ENCODE results near the gene MAN2A2. TPM values are rescaled to one million over a fixed set of nuclear protein-coding genes. Genes with fewer than 3 reads are reported as not detected.

Gene MAN2A2
- total RNA-seq, 4 donors from 2014 or later: 32.9 to 90.3 (median 66.4) TPM

DNA sequence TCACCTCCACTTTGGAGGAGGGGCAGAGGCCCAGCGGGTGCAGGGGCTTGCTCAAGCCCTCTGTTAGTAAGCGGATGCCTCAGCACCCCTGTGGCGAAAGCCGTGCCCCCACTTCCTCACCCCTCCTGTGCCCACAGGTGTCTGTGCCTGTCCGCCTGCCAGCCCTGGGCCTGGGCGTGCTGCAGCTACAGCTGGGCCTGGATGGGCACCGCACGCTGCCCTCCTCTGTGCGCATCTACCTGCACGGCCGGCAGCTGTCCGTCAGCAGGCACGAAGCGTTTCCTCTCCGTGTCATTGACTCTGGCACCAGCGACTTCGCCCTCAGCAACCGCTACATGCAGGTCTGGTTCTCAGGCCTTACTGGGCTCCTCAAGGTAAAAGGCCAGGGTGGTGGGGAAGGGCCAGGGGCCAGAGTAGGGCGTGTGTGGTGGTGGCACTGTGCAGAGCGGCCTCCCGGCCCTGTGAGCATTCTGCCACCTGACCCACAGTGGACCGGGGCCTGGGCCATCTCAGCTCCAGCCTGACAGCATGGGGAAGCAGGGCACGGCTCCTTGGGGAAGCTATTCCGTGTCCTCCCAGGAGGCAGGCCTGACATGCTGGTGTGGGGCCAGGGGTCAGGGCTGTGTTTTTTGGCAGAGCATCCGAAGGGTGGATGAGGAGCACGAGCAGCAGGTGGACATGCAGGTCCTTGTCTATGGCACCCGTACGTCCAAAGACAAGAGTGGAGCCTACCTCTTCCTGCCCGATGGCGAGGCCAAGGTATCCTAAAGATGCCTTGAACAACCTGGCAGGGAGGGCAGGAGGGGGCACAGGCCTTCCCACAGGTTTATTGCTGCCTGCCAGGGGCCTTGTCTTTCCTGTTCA, 9.0 kb downstream of the MAN2A2 start:
- ATAC-seq (ENCODE audit: low FRiP score) (no peak), DNase-seq (ENCODE audit: low spot score) (no peak)
- TF ChIP-seq CTCF (IDR thresholded peaks at IDR 0.05): no peak

GRCh38 chr15:90912770-90913075, 9.6 kb downstream of the MAN2A2 start:
- ATAC-seq (ENCODE audit: low FRiP score) (no peak), DNase-seq (ENCODE audit: low spot score) (no peak)
- TF ChIP-seq CTCF (IDR thresholded peaks at IDR 0.05): no peak

- no peak for TF ChIP-seq CTCF (IDR thresholded peaks at IDR 0.05)
- no peak for DNase-seq (ENCODE audit: low spot score)
- ATAC-seq (ENCODE audit: low FRiP score): no peak
These were observed 10.4 kb downstream of the MAN2A2 start for GRCh38 chr15:90913398-90913944.

DNA sequence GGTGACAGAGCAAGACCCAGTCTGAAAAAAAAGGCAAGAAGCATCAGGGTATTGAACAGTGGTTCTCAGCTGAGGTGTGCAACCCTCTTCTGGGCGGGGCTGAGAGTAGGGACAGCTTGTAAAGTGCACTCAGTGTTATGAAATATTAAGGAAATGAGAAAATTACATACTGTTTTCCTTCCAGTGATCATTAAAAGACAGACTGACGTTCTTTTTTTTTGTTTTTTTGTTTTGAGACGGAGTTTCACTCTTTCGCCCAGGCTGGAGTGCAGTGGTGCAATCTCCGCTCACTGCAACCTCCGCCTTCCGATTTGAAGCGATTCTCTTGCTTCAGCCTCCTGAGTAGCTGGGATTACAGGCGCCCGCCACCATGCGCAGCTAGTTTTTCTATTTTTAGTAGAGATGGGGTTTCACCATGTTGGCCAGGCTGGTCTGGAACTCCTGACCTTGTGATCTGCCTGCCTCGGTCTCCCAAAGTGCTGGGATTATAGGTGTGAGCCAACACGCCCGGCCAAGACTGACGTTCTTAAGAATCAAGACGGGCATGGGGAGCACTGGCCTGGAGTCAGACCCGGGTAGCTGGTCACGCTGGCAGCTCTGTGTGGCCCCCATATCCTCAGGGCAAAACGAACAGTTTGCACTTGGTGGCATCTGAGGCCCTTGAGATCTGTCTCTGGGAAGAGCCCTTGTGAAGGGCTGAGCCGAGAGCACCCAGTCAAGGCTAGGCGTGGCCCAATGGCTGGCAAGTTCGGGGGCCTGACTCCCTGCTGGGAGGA, 11.4 kb downstream of the MAN2A2 start:
- ATAC-seq (ENCODE audit: low FRiP score): no peak
- TF ChIP-seq CTCF (IDR thresholded peaks at IDR 0.05): no peak
- DNase-seq (ENCODE audit: low spot score): no peak

- no peak for TF ChIP-seq CTCF (IDR thresholded peaks at IDR 0.05)
- ATAC-seq (ENCODE audit: low FRiP score): no peak
These were observed 12.2 kb downstream of the MAN2A2 start for GRCh38 chr15:90915216-90915807.

GRCh38 chr15:90915808-90916440, 12.8 kb downstream of the MAN2A2 start:
- DNase-seq (ENCODE audit: low spot score) (no peak), ATAC-seq (ENCODE audit: low FRiP score) (no peak)
- TF ChIP-seq CTCF (IDR thresholded peaks at IDR 0.05): no peak

More at GRCh38 chr15:90915216-90915807, 12.2 kb downstream of the MAN2A2 start:
- no peak for DNase-seq (ENCODE audit: low spot score)
